HTERT RPE-1 (cell line): ENCODE measurements around the gene BBS9.
"Not testable (repeated sequence)": the region's sequence is repeated elsewhere in the genome, so short reads cannot be mapped to it uniquely, and the experiment has no call there.

Experiments used
- in situ Hi-C: fragments of 300-500 bp; cut with MboI; formaldehyde crosslinking; loops from 4 replicates; pipeline ENCODE4 v1.14.3; 2020; ENCODE audit warnings: low sequenced_read_pairs

Gene BBS9

GRCh38 chr7:33485747-33486493 is 356.6 kb downstream of the BBS9 start:
- in situ Hi-C loops: no loop called here

GRCh38 chr7:33486633-33487032 is 357.3 kb downstream of the BBS9 start:
- in situ Hi-C loops: no loop called here

- in situ Hi-C loops: no loop called here
These were observed 358.8 kb downstream of the BBS9 start for GRCh38 chr7:33487998-33488682.

GRCh38 chr7:33494474-33494873 is 365.1 kb downstream of the BBS9 start:
- in situ Hi-C loops: no loop called here

GRCh38 chr7:33495207-33495606 is 365.8 kb downstream of the BBS9 start:
- in situ Hi-C loops: no loop called here

- in situ Hi-C loops: no loop called here
These were observed 367.7 kb downstream of the BBS9 start for GRCh38 chr7:33497051-33497450.

- in situ Hi-C loops: no loop called here
These were observed 371.6 kb downstream of the BBS9 start for GRCh38 chr7:33500703-33501701.

- in situ Hi-C loops: no loop called here
These were observed 373.6 kb downstream of the BBS9 start for GRCh38 chr7:33503014-33503413.

- in situ Hi-C loops: no loop called here
These were observed 374.4 kb downstream of the BBS9 start for GRCh38 chr7:33503736-33504135.

- in situ Hi-C loops: no loop called here
These were observed 374.9 kb downstream of the BBS9 start for GRCh38 chr7:33504266-33504665.

GRCh38 chr7:33509206-33509605 is 379.8 kb downstream of the BBS9 start:
- in situ Hi-C loops: no loop called here

- in situ Hi-C loops: no loop called here
These were observed 382.4 kb downstream of the BBS9 start for GRCh38 chr7:33511778-33512177.

GRCh38 chr7:33516568-33516967 is 387.2 kb downstream of the BBS9 start:
- in situ Hi-C loops: no loop called here

- in situ Hi-C loops: no loop called here
These were observed 387.8 kb downstream of the BBS9 start for GRCh38 chr7:33517191-33517590.

GRCh38 chr7:33527008-33527407 is 397.6 kb downstream of the BBS9 start:
- in situ Hi-C loops: not testable (repeated sequence)

GRCh38 chr7:33527613-33528012 is 398.2 kb downstream of the BBS9 start:
- in situ Hi-C loops: not testable (repeated sequence)

- in situ Hi-C loops: no loop called here
These were observed 399.7 kb downstream of the BBS9 start for GRCh38 chr7:33529070-33529469.

- in situ Hi-C loops: no loop called here
These were observed 401.3 kb downstream of the BBS9 start for GRCh38 chr7:33530664-33531063.

GRCh38 chr7:33531888-33532287 is 402.5 kb downstream of the BBS9 start:
- in situ Hi-C loops: no loop called here

GRCh38 chr7:33534833-33535232 is 405.5 kb downstream of the BBS9 start:
- in situ Hi-C loops: no loop called here

- in situ Hi-C loops: no loop called here
These were observed 406.6 kb downstream of the BBS9 start for GRCh38 chr7:33535989-33536388.
